GM12878 (cell line): Measurements from ENCODE around the gene INHBB.

Experiments
- BRCA1 ChIP-seq: IDR thresholded peaks from 2 replicates; pipeline ENCODE4 v1.6.1; 2011; ENCODE audit warnings: low read depth, low read length, improper control_type of control experiment
- CBFB ChIP-seq: IDR thresholded peaks from 2 replicates; pipeline ENCODE4 v1.6.1; 2016; ENCODE audit warnings: antibody characterized with exemption, low read depth
- CBX5 ChIP-seq: sonication (generic); IDR thresholded peaks from 2 replicates; pipeline ENCODE4 v1.6.1; 2016; ENCODE audit warnings: low read depth, moderate library complexity, mild to moderate bottlenecking, inconsistent platforms
- CTCF ChIP-seq, 3 experiments: IDR thresholded peaks in 2 of 3; conservative IDR thresholded peaks in 1 of 3; 2 replicates each; pipeline ENCODE4 v1.5.1; 2011; ENCODE audit warnings: low read depth in 3 of 3, low read length in 3 of 3, mild to moderate bottlenecking in 3 of 3, control low read depth in 2 of 3, moderate library complexity in 2 of 3, inconsistent platforms in 1 of 3, mixed read lengths in 1 of 3; ENCODE audit not compliant: control insufficient read depth in 2 of 3, insufficient read depth in 1 of 3; ENCODE audit errors: extremely low read depth in 1 of 3
- EZH2 ChIP-seq: IDR thresholded peaks from 2 replicates; pipeline ENCODE4 v1.6.1; 2012; ENCODE audit warnings: low read depth, mild to moderate bottlenecking, control low read depth, inconsistent platforms, low read length, borderline replicate concordance; ENCODE audit not compliant: control insufficient read depth
- KDM1A ChIP-seq: fragments of 200-600 bp; sonication (generic); IDR thresholded peaks from 2 replicates; pipeline ENCODE4 v1.6.1; 2016; ENCODE audit warnings: borderline replicate concordance
- POLR2A ChIP-seq: IDR thresholded peaks from 2 replicates; pipeline ENCODE4 v1.6.1; 2011; ENCODE audit warnings: low read depth, mild to moderate bottlenecking, low read length
- RBBP5 ChIP-seq: fragments of 200-600 bp; sonication (generic); conservative IDR thresholded peaks from 2 replicates; pipeline ENCODE4 v1.6.1; 2016
- RFX5 ChIP-seq: IDR thresholded peaks from 2 replicates; pipeline ENCODE4 v1.6.1; 2011; ENCODE audit warnings: low read depth, low read length, improper control_type of control experiment
- SP1 ChIP-seq: IDR thresholded peaks from one replicate; pipeline ENCODE4 v1.6.1; 2011; ENCODE audit warnings: low read depth, low read length
- TAF1 ChIP-seq: IDR thresholded peaks from 2 replicates; pipeline ENCODE4 v1.6.1; 2011; ENCODE audit warnings: mild to moderate bottlenecking, low read depth, low read length, borderline replicate concordance
- ZNF24 ChIP-seq: fragments of 450-650 bp; IDR thresholded peaks from 2 replicates; pipeline ENCODE4 v1.6.1; 2017; ENCODE audit warnings: antibody characterized with exemption, mild to moderate bottlenecking
- TF ChIP-seq, protein P1 (sequence below): fragments of 450-650 bp; IDR thresholded peaks from 2 replicates; pipeline ENCODE4 v1.6.1; 2017; ENCODE audit warnings: mild to moderate bottlenecking, moderate library complexity

- TF ChIP-seq TAF1 (no peak), RBBP5 (no peak), RFX5 (no peak), EZH2 (no peak), CBFB (no peak), POLR2A (no peak), SP1 (no peak), KDM1A (no peak), CTCF (IDR thresholded peaks at IDR 0.05 in 2 of 3, conservative IDR thresholded peaks at IDR 0.05 in 1 of 3; ENCODE audit: control insufficient read depth in 2 of 3, extremely low read depth in 1 of 3, insufficient read depth in 1 of 3, low read depth in 3 of 3, low read length in 3 of 3) (no peak), CBX5 (no peak), BRCA1 (no peak), ZNF24 (no peak)
- TF ChIP-seq, protein P1, sequence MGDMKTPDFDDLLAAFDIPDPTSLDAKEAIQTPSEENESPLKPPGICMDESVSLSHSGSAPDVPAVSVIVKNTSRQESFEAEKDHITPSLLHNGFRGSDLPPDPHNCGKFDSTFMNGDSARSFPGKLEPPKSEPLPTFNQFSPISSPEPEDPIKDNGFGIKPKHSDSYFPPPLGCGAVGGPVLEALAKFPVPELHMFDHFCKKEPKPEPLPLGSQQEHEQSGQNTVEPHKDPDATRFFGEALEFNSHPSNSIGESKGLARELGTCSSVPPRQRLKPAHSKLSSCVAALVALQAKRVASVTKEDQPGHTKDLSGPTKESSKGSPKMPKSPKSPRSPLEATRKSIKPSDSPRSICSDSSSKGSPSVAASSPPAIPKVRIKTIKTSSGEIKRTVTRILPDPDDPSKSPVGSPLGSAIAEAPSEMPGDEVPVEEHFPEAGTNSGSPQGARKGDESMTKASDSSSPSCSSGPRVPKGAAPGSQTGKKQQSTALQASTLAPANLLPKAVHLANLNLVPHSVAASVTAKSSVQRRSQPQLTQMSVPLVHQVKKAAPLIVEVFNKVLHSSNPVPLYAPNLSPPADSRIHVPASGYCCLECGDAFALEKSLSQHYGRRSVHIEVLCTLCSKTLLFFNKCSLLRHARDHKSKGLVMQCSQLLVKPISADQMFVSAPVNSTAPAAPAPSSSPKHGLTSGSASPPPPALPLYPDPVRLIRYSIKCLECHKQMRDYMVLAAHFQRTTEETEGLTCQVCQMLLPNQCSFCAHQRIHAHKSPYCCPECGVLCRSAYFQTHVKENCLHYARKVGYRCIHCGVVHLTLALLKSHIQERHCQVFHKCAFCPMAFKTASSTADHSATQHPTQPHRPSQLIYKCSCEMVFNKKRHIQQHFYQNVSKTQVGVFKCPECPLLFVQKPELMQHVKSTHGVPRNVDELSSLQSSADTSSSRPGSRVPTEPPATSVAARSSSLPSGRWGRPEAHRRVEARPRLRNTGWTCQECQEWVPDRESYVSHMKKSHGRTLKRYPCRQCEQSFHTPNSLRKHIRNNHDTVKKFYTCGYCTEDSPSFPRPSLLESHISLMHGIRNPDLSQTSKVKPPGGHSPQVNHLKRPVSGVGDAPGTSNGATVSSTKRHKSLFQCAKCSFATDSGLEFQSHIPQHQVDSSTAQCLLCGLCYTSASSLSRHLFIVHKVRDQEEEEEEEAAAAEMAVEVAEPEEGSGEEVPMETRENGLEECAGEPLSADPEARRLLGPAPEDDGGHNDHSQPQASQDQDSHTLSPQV: no peak
Observed at GRCh38 chr2:120381661-120382060, 35.7 kb downstream of the INHBB start.
